HG03135 (cell line): ENCODE data around the gene DNAJC11.
"Not testable (repeated sequence)": the region's sequence is repeated elsewhere in the genome, so short reads cannot be mapped to it uniquely, and the experiment has no call there.

ENCODE experiments used
- ATAC-seq: cut with Tn5 transposase; IDR thresholded peaks from one replicate; pipeline ENCODE4 v1.9.1; 2021; ENCODE audit warnings: mild to moderate bottlenecking, moderate library complexity; ENCODE audit not compliant: unreplicated experiment

Gene DNAJC11

GRCh38 chr1:6700853-6701436 is 671 bp downstream of the DNAJC11 start:
- no peak for ATAC-seq

DNA sequence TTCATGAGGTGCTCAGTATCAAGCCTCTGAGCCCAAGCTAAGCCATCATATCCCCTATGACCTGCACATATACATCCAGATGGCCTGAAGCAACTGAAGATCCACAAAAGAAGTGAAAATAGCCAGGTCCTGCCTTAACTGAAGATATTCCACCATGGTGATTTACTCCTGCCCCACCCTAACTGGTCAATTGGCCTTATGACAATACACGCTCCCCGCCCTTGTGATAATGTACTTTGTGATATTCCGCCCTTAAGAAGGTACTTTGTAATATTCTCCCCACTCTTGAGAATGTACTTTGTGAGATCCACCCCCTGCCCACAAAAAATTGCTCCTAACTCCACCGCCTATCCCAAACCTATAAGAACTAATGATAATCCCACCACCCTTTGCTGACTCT is 1.7 kb downstream of the DNAJC11 start:
- ATAC-seq = not testable (repeated sequence)

GRCh38 chr1:6695868-6696267 is 5.7 kb downstream of the DNAJC11 start:
- ATAC-seq = no peak

DNA sequence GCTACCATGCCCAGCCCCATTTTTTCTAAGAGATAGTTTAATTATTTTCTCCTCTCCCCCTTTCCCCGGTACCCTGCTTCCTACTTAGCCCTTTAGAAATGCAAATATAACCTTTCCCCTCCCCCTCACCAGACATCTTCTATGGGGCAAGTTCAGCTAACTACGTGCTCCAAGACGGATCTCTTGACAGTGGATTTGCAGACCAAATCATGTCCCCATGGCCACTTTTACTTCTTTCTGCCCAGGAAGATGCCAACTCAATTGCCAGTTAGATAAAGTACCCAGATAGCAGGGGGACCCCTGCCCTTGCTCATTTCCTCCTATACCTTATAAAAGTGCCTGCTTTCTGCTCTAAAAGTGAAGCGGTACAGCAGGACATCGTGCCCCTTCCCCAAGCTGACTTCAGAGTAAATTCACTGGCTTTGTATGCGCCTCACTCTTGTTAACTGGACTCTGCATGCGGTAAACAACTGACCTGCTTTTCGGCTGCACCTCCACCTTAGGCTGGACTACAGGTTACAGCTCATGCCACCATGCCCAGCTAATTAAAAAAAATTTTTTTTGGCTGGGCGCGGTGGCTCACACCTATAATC is 7.4 kb downstream of the DNAJC11 start:
- ATAC-seq = no peak

GRCh38 chr1:6692956-6693355 is 8.7 kb downstream of the DNAJC11 start:
- no peak for ATAC-seq

GRCh38 chr1:6691507-6691906 is 10.1 kb downstream of the DNAJC11 start:
- no peak for ATAC-seq

- no peak for ATAC-seq
Measured at GRCh38 chr1:6690186-6690585, 11.4 kb downstream of the DNAJC11 start.

- no peak for ATAC-seq
Measured at GRCh38 chr1:6688757-6689156, 12.9 kb downstream of the DNAJC11 start.

GRCh38 chr1:6688001-6688400 is 13.6 kb downstream of the DNAJC11 start:
- ATAC-seq = no peak

GRCh38 chr1:6686294-6686693 is 15.3 kb downstream of the DNAJC11 start:
- no peak for ATAC-seq

DNA sequence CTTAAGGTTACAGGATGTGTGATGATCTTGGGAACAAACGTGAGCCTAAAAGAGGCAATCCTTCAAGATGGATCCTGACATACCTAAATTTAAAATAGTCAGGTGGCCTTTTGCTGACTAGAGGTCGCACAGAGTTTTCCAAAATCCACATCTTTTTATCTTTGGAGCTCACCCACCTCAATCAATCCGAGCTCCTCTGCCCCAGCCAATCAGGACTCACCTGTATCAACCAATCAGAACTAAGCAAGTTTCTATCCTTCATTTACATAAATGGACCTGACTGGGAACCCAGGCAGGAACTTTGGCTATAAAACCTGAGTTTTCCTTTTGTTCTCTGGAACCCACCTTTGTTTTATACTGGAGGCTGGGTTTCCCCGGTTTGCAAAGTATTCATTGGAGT is 16.2 kb downstream of the DNAJC11 start:
- no peak for ATAC-seq

- ATAC-seq = no peak
Measured at GRCh38 chr1:6683434-6683833, 18.2 kb downstream of the DNAJC11 start.

GRCh38 chr1:6675941-6676340 is 25.7 kb downstream of the DNAJC11 start:
- ATAC-seq = no peak

- ATAC-seq = no peak
Measured at GRCh38 chr1:6674771-6675170, 26.8 kb downstream of the DNAJC11 start.

DNA sequence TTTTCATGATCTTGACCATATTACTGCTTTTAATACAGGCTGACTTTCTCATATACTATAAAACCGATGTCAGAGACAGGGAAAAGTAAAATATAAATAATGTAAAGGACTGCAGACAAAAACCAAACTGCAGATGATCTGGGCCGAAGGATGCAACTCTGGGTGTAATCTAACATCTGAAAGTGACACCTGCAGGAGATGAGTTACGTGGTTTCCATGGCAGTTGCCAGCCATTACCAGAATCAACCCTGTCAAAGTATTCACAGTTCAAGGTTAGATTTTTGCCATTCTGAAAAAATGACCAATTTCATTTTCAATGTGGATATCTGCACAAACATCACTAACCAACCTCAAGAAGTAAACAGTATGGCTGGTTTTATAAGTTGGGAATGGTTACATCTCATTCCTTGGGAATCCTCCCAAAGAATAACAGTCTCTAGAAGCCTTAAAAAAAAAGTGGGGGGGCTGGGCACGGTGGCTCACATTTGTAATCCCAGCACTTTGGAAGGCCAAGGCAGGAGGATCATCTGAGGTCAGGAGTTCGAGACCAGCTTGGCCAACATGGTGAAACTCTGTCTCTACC is 27.7 kb downstream of the DNAJC11 start:
- no peak for ATAC-seq

GRCh38 chr1:6672558-6672957 is 29.1 kb downstream of the DNAJC11 start:
- no peak for ATAC-seq

GRCh38 chr1:6668503-6668902 is 33.1 kb downstream of the DNAJC11 start:
- ATAC-seq = no peak

DNA sequence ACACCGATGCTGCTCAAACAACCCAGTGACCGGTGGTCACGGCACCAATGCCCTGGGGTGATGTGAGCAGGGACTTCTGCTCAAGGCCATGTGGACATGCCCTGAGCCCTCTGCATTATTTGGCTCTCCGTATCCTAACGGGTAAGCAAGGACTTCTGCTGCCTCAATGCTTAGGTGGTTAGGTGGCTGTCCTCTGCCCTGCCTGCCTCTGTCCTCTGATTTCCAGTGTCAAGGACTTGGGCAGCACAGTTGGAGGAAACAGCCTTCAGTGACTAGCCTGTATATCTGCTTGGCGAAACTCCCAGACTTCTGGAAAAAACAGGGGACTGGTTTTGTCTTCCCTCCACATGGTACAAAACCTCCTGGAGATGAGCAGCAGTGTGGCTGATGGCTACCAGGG is 34.5 kb downstream of the DNAJC11 start:
- no peak for ATAC-seq

- no peak for ATAC-seq
Measured at GRCh38 chr1:6666696-6667095, 34.9 kb downstream of the DNAJC11 start.

DNA sequence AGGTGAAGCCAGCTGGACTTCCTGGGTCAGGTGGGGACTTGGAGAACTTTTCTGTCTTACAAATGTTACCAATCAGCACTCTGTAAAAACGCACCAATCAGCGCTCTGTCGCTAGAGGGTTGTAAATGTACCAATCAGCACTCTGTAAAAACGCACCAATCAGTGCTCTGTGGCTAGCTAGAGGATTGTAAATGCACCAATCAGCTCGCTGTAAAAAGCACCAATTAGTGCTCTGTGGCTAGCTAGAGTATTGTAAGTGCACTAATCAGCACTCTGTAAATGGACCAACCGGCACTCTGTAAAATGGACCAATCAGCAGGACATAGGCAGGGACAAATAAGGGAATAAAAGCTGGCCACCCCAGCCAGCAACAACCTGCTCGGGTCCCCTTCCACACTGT is 39.1 kb downstream of the DNAJC11 start:
- not testable (repeated sequence) for ATAC-seq

- ATAC-seq = no peak
Measured at GRCh38 chr1:6660415-6661049, 41.1 kb downstream of the DNAJC11 start.

DNA sequence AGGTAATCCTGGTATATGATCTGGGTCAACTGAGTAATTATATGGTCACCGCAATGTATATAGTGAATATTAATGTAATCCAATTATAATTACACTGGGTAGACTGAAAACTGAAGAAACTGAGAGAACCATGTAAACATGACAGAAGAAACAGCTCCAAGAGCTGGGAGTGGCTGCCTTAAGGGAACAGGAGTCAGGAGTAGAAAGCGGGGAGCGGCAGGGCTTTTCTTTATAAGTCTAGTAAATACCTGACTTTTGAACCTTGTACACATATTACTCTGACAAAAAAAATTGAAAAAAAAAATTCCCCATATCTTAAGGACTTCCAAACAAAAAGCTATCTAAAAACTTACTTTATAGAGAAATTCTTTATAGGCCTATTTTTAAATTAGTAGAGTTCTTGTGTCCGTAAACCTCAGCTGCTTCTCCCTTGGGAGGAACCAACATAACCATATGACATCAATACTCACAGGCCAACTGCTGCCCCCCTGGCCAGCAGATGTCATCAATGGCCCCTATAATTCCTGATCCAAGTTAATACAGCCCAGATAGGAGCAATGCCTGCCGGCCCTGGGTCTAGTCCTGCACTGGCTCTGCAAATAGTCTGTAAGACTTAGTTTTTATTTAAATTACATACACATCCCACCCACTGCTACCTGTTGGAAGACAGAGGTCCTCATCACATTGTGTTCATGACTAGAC is 43.1 kb downstream of the DNAJC11 start:
- ATAC-seq = no peak
